ENCODE measurements around the gene LTB.

LTB gene

GRCh38 chr6:31580807-31581433 is 1.3 kb downstream of the LTB start:
- DNase-seq (ENCODE audit: low spot score), result peak; percentile 89
- TF ChIP-seq CTCF (IDR thresholded peaks at IDR 0.05; ENCODE audit: borderline replicate concordance, control extremely low read depth, extremely low read depth, insufficient read depth, missing control alignments), result peak; percentile 98
- in situ Hi-C loops (cut with MboI; ENCODE audit: low sequenced_read_pairs, unreplicated experiment), result no loop called here

GRCh38 chr6:31580438-31580740 is 1.8 kb downstream of the LTB start:
- no peak for TF ChIP-seq CTCF (IDR thresholded peaks at IDR 0.05; ENCODE audit: borderline replicate concordance, control extremely low read depth, extremely low read depth, insufficient read depth, missing control alignments)
- no peak for DNase-seq (ENCODE audit: low spot score)
- in situ Hi-C loops (cut with MboI; ENCODE audit: low sequenced_read_pairs, unreplicated experiment), result no loop called here

GRCh38 chr6:31579546-31580437 is 2.4 kb downstream of the LTB start:
- in situ Hi-C loops (cut with MboI; ENCODE audit: low sequenced_read_pairs, unreplicated experiment), result no loop called here
- no peak for TF ChIP-seq CTCF (IDR thresholded peaks at IDR 0.05; ENCODE audit: borderline replicate concordance, control extremely low read depth, extremely low read depth, insufficient read depth, missing control alignments)
- DNase-seq (ENCODE audit: low spot score), result no peak

GRCh38 chr6:31579119-31579505 is 3.1 kb downstream of the LTB start:
- in situ Hi-C loops (cut with MboI; ENCODE audit: low sequenced_read_pairs, unreplicated experiment), result no loop called here
- DNase-seq (ENCODE audit: low spot score), result no peak
- no peak for TF ChIP-seq CTCF (IDR thresholded peaks at IDR 0.05; ENCODE audit: borderline replicate concordance, control extremely low read depth, extremely low read depth, insufficient read depth, missing control alignments)

GRCh38 chr6:31578184-31579118 is 3.8 kb downstream of the LTB start:
- TF ChIP-seq CTCF (IDR thresholded peaks at IDR 0.05; ENCODE audit: borderline replicate concordance, control extremely low read depth, extremely low read depth, insufficient read depth, missing control alignments), result no peak
- in situ Hi-C loops (cut with MboI; ENCODE audit: low sequenced_read_pairs, unreplicated experiment), result no loop called here
- no peak for DNase-seq (ENCODE audit: low spot score)

- TF ChIP-seq CTCF (IDR thresholded peaks at IDR 0.05; ENCODE audit: borderline replicate concordance, control extremely low read depth, extremely low read depth, insufficient read depth, missing control alignments), result no peak
- DNase-seq (ENCODE audit: low spot score), result no peak
- in situ Hi-C loops (cut with MboI; ENCODE audit: low sequenced_read_pairs, unreplicated experiment), result no loop called here
These were observed 4.7 kb downstream of the LTB start for GRCh38 chr6:31577579-31577966.
